HEK293 (cell line): ENCODE measurements around the gene DLG1.

Source experiments
- KLF16 ChIP-seq: fragments of 450-650 bp; formaldehyde crosslinking; IDR thresholded peaks from 2 replicates; pipeline ENCODE4 v1.5.1; 2017; ENCODE audit warnings: missing biosample characterization, missing genetic modification characterization
- SETDB1 ChIP-seq: IDR thresholded peaks from one replicate; pipeline ENCODE4 v1.6.1; 2017; ENCODE audit warnings: mild to moderate bottlenecking, low read length, moderate library complexity, mixed read lengths; ENCODE audit not compliant: insufficient read length
- YY1 ChIP-seq: fragments of 450-650 bp; formaldehyde crosslinking; IDR thresholded peaks from 2 replicates; pipeline ENCODE4 v1.5.1; 2018; ENCODE audit warnings: missing biosample characterization, missing genetic modification characterization
- ZNF133 ChIP-seq: fragments of 450-650 bp; formaldehyde crosslinking; IDR thresholded peaks from 2 replicates; pipeline ENCODE4 v1.5.1; 2016; ENCODE audit warnings: missing biosample characterization, missing genetic modification characterization
- ZNF157 ChIP-seq: fragments of 450-650 bp; formaldehyde crosslinking; IDR thresholded peaks from 2 replicates; pipeline ENCODE4 v1.5.1; 2016; ENCODE audit warnings: missing biosample characterization, missing genetic modification characterization
- ZNF23 ChIP-seq: fragments of 450-650 bp; formaldehyde crosslinking; IDR thresholded peaks from 2 replicates; pipeline ENCODE4 v1.5.1; 2016; ENCODE audit warnings: missing biosample characterization, missing genetic modification characterization, borderline replicate concordance
- ZNF266 ChIP-seq: fragments of 450-650 bp; formaldehyde crosslinking; IDR thresholded peaks from 2 replicates; pipeline ENCODE4 v1.5.1; 2016; ENCODE audit warnings: missing biosample characterization, missing genetic modification characterization, low read depth
- ZNF274 ChIP-seq, 2 experiments: fragments of 200-500 bp in 1 of 2; fragments of 450-650 bp in 1 of 2; sonication (Bioruptor generic) in 1 of 2; formaldehyde crosslinking in 1 of 2; IDR thresholded peaks; 2 replicates each; pipeline versions ENCODE4 v1.5.1 to v1.6.1; 2014 to 2016; ENCODE audit warnings: borderline replicate concordance in 1 of 2, inconsistent platforms in 1 of 2, low read length in 1 of 2, missing biosample characterization in 1 of 2, missing genetic modification characterization in 1 of 2
- ZNF302 ChIP-seq: fragments of 450-650 bp; formaldehyde crosslinking; IDR thresholded peaks from 2 replicates; pipeline ENCODE4 v1.5.1; 2016; ENCODE audit warnings: missing biosample characterization, missing genetic modification characterization, low read depth
- ZNF776 ChIP-seq: fragments of 450-650 bp; formaldehyde crosslinking; IDR thresholded peaks from 2 replicates; pipeline ENCODE4 v1.5.0; 2017; ENCODE audit warnings: missing biosample characterization, missing genetic modification characterization, borderline replicate concordance
- TF ChIP-seq, protein P1 (sequence below): fragments of 450-650 bp; formaldehyde crosslinking; conservative IDR thresholded peaks from 2 replicates; pipeline ENCODE4 v1.5.1; 2016; ENCODE audit warnings: low read depth, missing biosample characterization, missing genetic modification characterization
- TF ChIP-seq, protein P2 (sequence below): fragments of 450-650 bp; formaldehyde crosslinking; IDR thresholded peaks from 2 replicates; pipeline ENCODE4 v1.5.1; 2016; ENCODE audit warnings: missing biosample characterization, missing genetic modification characterization

DNA sequence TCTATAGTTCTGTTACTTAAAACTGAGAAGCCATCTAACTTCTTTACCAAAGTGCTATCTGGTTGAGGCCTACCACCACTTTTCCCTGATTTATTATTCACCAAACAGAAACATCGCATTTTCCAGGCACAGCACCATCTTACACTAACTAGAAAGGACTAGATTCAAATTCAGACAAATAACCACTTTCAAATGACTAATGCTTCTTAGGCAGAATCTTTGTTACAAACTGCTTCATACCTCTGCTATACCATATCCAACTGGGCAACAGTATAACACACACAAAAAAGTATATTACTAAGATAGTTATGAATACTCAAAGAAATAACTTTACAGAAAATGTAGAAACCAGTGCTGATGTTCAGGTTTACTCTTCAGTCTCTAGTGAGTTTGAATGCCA lies 16.6 kb downstream of the DLG1 start:
- TF ChIP-seq ZNF274 (IDR thresholded peaks at IDR 0.05; ENCODE audit: low read length) (no peak), ZNF274 (tag by site-specific recombination; IDR thresholded peaks at IDR 0.05; ENCODE audit: borderline replicate concordance) (no peak), ZNF23 (no peak), KLF16 (no peak), SETDB1 (no peak), ZNF266 (tag by site-specific recombination) (no peak), ZNF157 (tag by site-specific recombination) (no peak), ZNF302 (tag by site-specific recombination) (no peak), YY1 (no peak), ZNF776 (tag by site-specific recombination) (no peak), ZNF133 (tag by site-specific recombination) (no peak)
- TF ChIP-seq, protein P1, sequence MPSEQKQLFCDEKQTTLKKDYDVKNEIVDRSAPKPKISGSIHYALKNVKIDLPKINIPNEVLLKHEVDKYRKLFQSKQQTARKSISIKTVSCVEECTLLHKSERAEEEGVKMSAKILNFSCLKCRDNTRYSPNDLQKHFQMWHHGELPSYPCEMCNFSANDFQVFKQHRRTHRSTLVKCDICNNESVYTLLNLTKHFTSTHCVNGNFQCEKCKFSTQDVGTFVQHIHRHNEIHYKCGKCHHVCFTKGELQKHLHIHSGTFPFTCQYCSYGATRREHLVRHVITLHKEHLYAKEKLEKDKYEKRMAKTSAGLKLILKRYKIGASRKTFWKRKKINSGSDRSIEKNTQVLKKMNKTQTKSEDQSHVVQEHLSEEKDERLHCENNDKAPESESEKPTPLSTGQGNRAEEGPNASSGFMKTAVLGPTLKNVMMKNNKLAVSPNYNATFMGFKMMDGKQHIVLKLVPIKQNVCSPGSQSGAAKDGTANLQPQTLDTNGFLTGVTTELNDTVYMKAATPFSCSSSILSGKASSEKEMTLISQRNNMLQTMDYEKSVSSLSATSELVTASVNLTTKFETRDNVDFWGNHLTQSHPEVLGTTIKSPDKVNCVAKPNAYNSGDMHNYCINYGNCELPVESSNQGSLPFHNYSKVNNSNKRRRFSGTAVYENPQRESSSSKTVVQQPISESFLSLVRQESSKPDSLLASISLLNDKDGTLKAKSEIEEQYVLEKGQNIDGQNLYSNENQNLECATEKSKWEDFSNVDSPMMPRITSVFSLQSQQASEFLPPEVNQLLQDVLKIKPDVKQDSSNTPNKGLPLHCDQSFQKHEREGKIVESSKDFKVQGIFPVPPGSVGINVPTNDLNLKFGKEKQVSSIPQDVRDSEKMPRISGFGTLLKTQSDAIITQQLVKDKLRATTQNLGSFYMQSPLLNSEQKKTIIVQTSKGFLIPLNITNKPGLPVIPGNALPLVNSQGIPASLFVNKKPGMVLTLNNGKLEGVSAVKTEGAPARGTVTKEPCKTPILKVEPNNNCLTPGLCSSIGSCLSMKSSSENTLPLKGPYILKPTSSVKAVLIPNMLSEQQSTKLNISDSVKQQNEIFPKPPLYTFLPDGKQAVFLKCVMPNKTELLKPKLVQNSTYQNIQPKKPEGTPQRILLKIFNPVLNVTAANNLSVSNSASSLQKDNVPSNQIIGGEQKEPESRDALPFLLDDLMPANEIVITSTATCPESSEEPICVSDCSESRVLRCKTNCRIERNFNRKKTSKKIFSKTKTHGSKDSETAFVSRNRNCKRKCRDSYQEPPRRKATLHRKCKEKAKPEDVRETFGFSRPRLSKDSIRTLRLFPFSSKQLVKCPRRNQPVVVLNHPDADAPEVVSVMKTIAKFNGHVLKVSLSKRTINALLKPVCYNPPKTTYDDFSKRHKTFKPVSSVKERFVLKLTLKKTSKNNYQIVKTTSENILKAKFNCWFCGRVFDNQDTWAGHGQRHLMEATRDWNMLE (tag by site-specific recombination) = no peak
- TF ChIP-seq, protein P2, sequence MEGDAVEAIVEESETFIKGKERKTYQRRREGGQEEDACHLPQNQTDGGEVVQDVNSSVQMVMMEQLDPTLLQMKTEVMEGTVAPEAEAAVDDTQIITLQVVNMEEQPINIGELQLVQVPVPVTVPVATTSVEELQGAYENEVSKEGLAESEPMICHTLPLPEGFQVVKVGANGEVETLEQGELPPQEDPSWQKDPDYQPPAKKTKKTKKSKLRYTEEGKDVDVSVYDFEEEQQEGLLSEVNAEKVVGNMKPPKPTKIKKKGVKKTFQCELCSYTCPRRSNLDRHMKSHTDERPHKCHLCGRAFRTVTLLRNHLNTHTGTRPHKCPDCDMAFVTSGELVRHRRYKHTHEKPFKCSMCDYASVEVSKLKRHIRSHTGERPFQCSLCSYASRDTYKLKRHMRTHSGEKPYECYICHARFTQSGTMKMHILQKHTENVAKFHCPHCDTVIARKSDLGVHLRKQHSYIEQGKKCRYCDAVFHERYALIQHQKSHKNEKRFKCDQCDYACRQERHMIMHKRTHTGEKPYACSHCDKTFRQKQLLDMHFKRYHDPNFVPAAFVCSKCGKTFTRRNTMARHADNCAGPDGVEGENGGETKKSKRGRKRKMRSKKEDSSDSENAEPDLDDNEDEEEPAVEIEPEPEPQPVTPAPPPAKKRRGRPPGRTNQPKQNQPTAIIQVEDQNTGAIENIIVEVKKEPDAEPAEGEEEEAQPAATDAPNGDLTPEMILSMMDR (tag by site-specific recombination) = no peak
